DOHH2 (cell line): ENCODE measurements around the gene CCKAR.

Experiments
- CTCF ChIP-seq: fragments of 200-600 bp; sonication (generic); IDR thresholded peaks from one replicate; pipeline ENCODE4 v1.5.1; 2014; ENCODE audit warnings: antibody characterized with exemption, mild to moderate bottlenecking, low read depth, low read length; ENCODE audit not compliant: poor library complexity, severe bottlenecking
- EZH2phosphoT487 ChIP-seq: fragments of 200-600 bp; sonication (generic); IDR thresholded peaks from 2 replicates; pipeline ENCODE4 v1.6.1; 2017; ENCODE audit warnings: borderline replicate concordance, mild to moderate bottlenecking, antibody characterized with exemption, low read length, moderate library complexity, mixed read lengths

GRCh38 chr4:26464420-26465095 is 25.7 kb downstream of the CCKAR start:
- TF ChIP-seq CTCF = no peak
- no peak for TF ChIP-seq EZH2phosphoT487
